ENCODE data around the gene SLC52A1. TPM values are rescaled to one million over a fixed set of nuclear protein-coding genes. Genes with fewer than 3 reads are reported as not detected.

SLC52A1 gene
- polyA plus RNA-seq, 1 of the 3 experiments (the other 2 are of a cell fraction), result 0.49 TPM

GRCh38 chr17:4986951-4987766, 48.1 kb downstream of the SLC52A1 start, which contains the start of gene CAMTA2:
Gene CAMTA2, minus strand, starts transcription at chr17:4987675. Its CDS starts 1,453 bp downstream, at chr17:4986222.
- peak; percentile 94 for DNase-seq
- Histone ChIP-seq H2AFZ (ENCODE audit: low read depth) (peak within 1 kb of the TSS; percentile 90), H3K36me3 (replicated peaks in 1 of 2; ENCODE audit: control insufficient read depth in 1 of 2, insufficient read depth in 2 of 2, low read length in 1 of 2) (peaks cover 0 to 8% of the 10 kb centered on the region in 2 experiments), H3K27ac (ENCODE audit: low read depth in 2 of 2, low read length in 1 of 2) (peak within 1 kb of the TSS; percentile 41 to 74; a peak in 2 of 4 replicates), H3K9me3 (no peaks in the 10 kb centered on the region), H3K4me1 (ENCODE audit: control insufficient read depth in 1 of 2, insufficient read depth in 2 of 2, low read depth in 1 of 2, low read length in 1 of 2) (peaks cover 7 to 18% of the 10 kb centered on the region in 2 experiments; a peak in 2 of 4 replicates), H3K4me2 (peak within 1 kb of the TSS; percentile 92), H3K79me2 (ENCODE audit: insufficient read depth) (peaks cover 3% of the 10 kb centered on the region; the same call in 1 of the 2 replicates), H3K4me3 (ENCODE audit: low read depth in 2 of 2, low read length in 1 of 2) (peak within 1 kb of the TSS; percentile 83 to 96), H4K20me1 (ENCODE audit: insufficient read depth) (no peaks in the 10 kb centered on the region), H3F3A (replicated peaks; ENCODE audit: insufficient read depth) (peaks cover 9% of the 10 kb centered on the region), H3K9me2 (no peaks in the 10 kb centered on the region), H3K9ac (peak within 1 kb of the TSS; percentile 75), H3K27me3 (ENCODE audit: insufficient read depth) (no peaks in the 10 kb centered on the region)
- POLR2A ChIA-PET, result interaction anchor here (0.9 to 1.4 kb wide), 3 partner anchors 9 to 39 kb away, joined by 3 to 5 read pairs (median 4); partner anchors contain the start of gene SPAG7
- TF ChIP-seq MXI1 (IDR thresholded peaks at IDR 0.05; ENCODE audit: low read depth, low read length) (peak; percentile 95), YY1 (IDR thresholded peaks at IDR 0.05; ENCODE audit: low read depth) (peak; percentile 82), CTCF (IDR thresholded peaks at IDR 0.05) (peak; percentile 80), RFX5 (IDR thresholded peaks at IDR 0.05; ENCODE audit: low read length) (no peak), TCF12 (IDR thresholded peaks at IDR 0.05) (no peak), MAX (IDR thresholded peaks at IDR 0.05; ENCODE audit: low read depth) (peak; percentile 93; the same call in 1 of the 2 replicates), RXRA (IDR thresholded peaks at IDR 0.05; ENCODE audit: borderline replicate concordance, low read depth) (no peak; the same call in 1 of the 2 replicates), SMC3 (IDR thresholded peaks at IDR 0.05; ENCODE audit: low read depth, low read length) (peak; percentile 29; the same call in 1 of the 2 replicates), POLR2AphosphoS5 (IDR thresholded peaks at IDR 0.05; ENCODE audit: low read depth, low read length) (peak; percentile 71; the same call in 1 of the 2 replicates), TEAD4 (IDR thresholded peaks at IDR 0.05; ENCODE audit: borderline replicate concordance, insufficient read depth) (no peak), SIN3A (IDR thresholded peaks at IDR 0.05; ENCODE audit: borderline replicate concordance, low read depth, low read length) (0 out of 2 replicates have a peak, but pooled peaks have one; percentile 79), RAD21 (IDR thresholded peaks at IDR 0.05; ENCODE audit: low read length) (peak; percentile 30), NRF1 (IDR thresholded peaks at IDR 0.05; ENCODE audit: low read depth, low read length) (peak; percentile 43; the same call in 1 of the 2 replicates), FOXM1 (IDR thresholded peaks at IDR 0.05; ENCODE audit: low read depth) (peak; percentile 31; the same call in 1 of the 2 replicates)
- TF ChIP-seq, protein P1, sequence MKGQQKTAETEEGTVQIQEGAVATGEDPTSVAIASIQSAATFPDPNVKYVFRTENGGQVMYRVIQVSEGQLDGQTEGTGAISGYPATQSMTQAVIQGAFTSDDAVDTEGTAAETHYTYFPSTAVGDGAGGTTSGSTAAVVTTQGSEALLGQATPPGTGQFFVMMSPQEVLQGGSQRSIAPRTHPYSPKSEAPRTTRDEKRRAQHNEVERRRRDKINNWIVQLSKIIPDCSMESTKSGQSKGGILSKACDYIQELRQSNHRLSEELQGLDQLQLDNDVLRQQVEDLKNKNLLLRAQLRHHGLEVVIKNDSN (IDR thresholded peaks at IDR 0.05; ENCODE audit: borderline replicate concordance, low read depth), result 0 out of 2 replicates have a peak, but pooled peaks have one; percentile 21
- WGBS (ENCODE audit: low lambda C conversion rate), result 16% methylated on average over 15 of the region's 78 CpGs
- CTCF ChIA-PET, result interaction anchor here (0.7 to 5.7 kb wide), 29 partner anchors 8 to 197 kb away, joined by 3 to 54 read pairs (median 5); partner anchors contain the start of genes CHRNE, ENO3, GP1BA and INCA1

Measured in SK-N-SH (cell line).